K562 (cell line): Measurements from ENCODE around the gene NEDD4. TPM values are rescaled to one million over a fixed set of nuclear protein-coding genes. Genes with fewer than 3 reads are reported as not detected.

Experiments used
- ARID2 ChIP-seq: fragments of 450-650 bp; IDR thresholded peaks from 2 replicates; pipeline ENCODE4 v1.6.1; 2017; ENCODE audit warnings: antibody characterized with exemption, mild to moderate bottlenecking
- CBFA2T3 ChIP-seq: fragments of 450-650 bp; IDR thresholded peaks from 2 replicates; pipeline ENCODE4 v1.6.1; 2017
- EHMT2 ChIP-seq: fragments of 450-650 bp; IDR thresholded peaks from 2 replicates; pipeline ENCODE4 v1.6.1; 2018; ENCODE audit warnings: antibody characterized with exemption
- KLF6 ChIP-seq: fragments of 250-450 bp; sonication (Bioruptor Pico); IDR thresholded peaks from 2 replicates; pipeline ENCODE4 v1.4.0; 2020; ENCODE audit warnings: mild to moderate bottlenecking, moderate library complexity, borderline replicate concordance
- MTA2 ChIP-seq: fragments of 450-650 bp; IDR thresholded peaks from 2 replicates; pipeline ENCODE4 v1.6.1; 2016; ENCODE audit warnings: low read depth
- SRSF9 ChIP-seq: fragments of 200-400 bp; formaldehyde crosslinking; IDR thresholded peaks from 2 replicates; pipeline ENCODE4 v1.6.1; 2017; ENCODE audit warnings: low read depth, low read length, borderline replicate concordance
- ZFP1 ChIP-seq: fragments of 450-650 bp; formaldehyde crosslinking; IDR thresholded peaks from 2 replicates; pipeline ENCODE4 v1.4.0; 2020; ENCODE audit warnings: mild to moderate bottlenecking, mixed read lengths
- ZNF668 ChIP-seq: fragments of 250-450 bp; sonication (Bioruptor Pico); IDR thresholded peaks from 2 replicates; pipeline ENCODE4 v1.8.0; 2022; ENCODE audit warnings: mild to moderate bottlenecking, inconsistent platforms
- ZNF696 ChIP-seq: fragments of 250-450 bp; sonication (Bioruptor Pico); conservative IDR thresholded peaks from 2 replicates; pipeline ENCODE4 v1.4.0; 2020; ENCODE audit warnings: mild to moderate bottlenecking, moderate library complexity
- ZZZ3 ChIP-seq: fragments of 450-650 bp; IDR thresholded peaks from 2 replicates; pipeline ENCODE4 v1.6.1; 2016; ENCODE audit warnings: antibody characterized with exemption, mild to moderate bottlenecking, moderate library complexity
- polyA plus RNA-seq, 8 experiments: library from polyadenylated mRNA; depleted of rRNA in 4 of 8; stranded (reverse) in 5 of 8; unstranded in 3 of 8; fragments of >200 nt; fragmentation: Nextera tagmentation in 2 of 8; fragmentation: Illumina TruSeq in 1 of 8; extraction: Ambion mirVana in 2 of 8; extraction: Trizol in 1 of 8; gene quantifications; 2 replicates each; pipeline versions ENCODE4 v1.2.1 to v1.2.3, GENCODE V29; 2011 to 2014; ENCODE audit warnings: inconsistent platforms in 1 of 8, missing spikeins in 1 of 8
- total RNA-seq, 7 experiments: library from RNA; depleted of rRNA in 6 of 7; stranded (reverse); fragments of >200 nt in 6 of 7; fragmentation: Illumina TruSeq in 2 of 7; extraction: Trizol in 2 of 7; gene quantifications; 2 replicates each; pipeline versions ENCODE4 v1.2.1 to v1.2.3, GENCODE V29; 2011 to 2021; ENCODE audit warnings: low replicate concordance in 1 of 7
- TF ChIP-seq, protein P1 (sequence below): fragments of 450-650 bp; IDR thresholded peaks from 2 replicates; pipeline ENCODE4 v1.6.1; 2016; ENCODE audit warnings: low read depth
- TF ChIP-seq, protein P2 (sequence below): fragments of 250-450 bp; sonication (Bioruptor Pico); IDR thresholded peaks from 2 replicates; pipeline ENCODE4 v1.9.0; 2021; ENCODE audit warnings: mild to moderate bottlenecking, inconsistent platforms
- TF ChIP-seq, protein P3 (sequence below): fragments of 250-450 bp; sonication (Bioruptor Pico); IDR thresholded peaks from 2 replicates; pipeline ENCODE4 v1.4.0; 2020; ENCODE audit warnings: mild to moderate bottlenecking, moderate library complexity

The NEDD4 gene
- total and polyA plus RNA-seq, 9 of the 15 experiments (the other 6 are each of a cell fraction or from before 2014, with no cell fraction given), result 7.2 to 23.7 (median 17.3) TPM

DNA sequence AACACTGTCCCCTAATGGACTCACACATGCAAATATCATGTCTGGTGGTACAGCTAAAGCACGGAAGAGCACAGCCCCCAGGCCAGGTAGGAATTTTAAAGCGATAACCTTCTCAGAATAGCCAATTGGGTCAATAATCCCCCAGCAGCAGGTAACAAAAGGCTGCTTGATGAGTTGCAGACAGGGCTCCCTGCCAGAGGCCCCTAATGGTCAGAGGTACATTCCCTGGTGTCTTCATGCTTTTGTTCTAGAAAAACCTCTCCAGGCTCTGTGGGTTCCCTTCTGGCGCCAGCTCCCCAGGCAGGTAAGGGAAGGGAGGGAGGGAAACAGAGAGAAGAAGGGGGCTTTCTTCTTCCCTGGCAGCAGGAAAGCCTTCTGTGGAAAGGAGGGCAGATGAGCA lies 207.1 kb downstream of the NEDD4 start (continued):
- TF ChIP-seq, protein P1, sequence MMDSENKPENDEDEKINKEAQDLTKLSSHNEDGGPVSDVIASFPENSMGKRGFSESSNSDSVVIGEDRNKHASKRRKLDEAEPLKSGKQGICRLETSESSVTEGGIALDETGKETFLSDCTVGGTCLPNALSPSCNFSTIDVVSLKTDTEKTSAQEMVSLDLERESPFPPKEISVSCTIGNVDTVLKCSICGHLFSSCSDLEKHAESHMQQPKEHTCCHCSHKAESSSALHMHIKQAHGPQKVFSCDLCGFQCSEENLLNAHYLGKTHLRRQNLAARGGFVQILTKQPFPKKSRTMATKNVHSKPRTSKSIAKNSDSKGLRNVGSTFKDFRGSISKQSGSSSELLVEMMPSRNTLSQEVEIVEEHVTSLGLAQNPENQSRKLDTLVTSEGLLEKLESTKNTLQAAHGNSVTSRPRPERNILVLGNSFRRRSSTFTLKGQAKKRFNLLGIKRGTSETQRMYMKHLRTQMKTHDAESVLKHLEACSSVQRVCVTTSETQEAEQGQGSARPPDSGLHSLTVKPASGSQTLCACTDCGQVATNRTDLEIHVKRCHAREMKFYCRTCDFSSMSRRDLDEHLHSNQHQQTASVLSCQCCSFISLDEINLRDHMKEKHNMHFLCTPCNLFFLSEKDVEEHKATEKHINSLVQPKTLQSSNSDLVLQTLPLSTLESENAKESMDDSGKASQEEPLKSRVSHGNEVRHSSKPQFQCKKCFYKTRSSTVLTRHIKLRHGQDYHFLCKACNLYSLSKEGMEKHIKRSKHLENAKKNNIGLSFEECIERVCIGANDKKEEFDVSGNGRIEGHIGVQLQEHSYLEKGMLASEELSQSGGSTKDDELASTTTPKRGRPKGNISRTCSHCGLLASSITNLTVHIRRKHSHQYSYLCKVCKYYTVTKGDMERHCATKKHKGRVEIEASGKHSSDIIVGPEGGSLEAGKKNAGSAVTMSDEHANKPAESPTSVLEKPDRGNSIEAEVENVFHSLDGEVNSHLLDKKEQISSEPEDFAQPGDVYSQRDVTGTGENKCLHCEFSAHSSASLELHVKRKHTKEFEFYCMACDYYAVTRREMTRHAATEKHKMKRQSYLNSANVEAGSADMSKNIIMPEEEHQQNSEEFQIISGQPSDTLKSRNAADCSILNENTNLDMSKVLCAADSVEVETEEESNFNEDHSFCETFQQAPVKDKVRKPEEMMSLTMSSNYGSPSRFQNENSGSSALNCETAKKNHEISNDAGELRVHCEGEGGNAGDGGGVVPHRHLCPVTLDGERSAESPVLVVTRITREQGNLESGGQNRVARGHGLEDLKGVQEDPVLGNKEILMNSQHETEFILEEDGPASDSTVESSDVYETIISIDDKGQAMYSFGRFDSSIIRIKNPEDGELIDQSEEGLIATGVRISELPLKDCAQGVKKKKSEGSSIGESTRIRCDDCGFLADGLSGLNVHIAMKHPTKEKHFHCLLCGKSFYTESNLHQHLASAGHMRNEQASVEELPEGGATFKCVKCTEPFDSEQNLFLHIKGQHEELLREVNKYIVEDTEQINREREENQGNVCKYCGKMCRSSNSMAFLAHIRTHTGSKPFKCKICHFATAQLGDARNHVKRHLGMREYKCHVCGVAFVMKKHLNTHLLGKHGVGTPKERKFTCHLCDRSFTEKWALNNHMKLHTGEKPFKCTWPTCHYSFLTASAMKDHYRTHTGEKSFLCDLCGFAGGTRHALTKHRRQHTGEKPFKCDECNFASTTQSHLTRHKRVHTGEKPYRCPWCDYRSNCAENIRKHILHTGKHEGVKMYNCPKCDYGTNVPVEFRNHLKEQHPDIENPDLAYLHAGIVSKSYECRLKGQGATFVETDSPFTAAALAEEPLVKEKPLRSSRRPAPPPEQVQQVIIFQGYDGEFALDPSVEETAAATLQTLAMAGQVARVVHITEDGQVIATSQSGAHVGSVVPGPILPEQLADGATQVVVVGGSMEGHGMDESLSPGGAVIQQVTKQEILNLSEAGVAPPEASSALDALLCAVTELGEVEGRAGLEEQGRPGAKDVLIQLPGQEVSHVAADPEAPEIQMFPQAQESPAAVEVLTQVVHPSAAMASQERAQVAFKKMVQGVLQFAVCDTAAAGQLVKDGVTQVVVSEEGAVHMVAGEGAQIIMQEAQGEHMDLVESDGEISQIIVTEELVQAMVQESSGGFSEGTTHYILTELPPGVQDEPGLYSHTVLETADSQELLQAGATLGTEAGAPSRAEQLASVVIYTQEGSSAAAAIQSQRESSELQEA, result no peak
- no peak for TF ChIP-seq EHMT2
- TF ChIP-seq, protein P2, sequence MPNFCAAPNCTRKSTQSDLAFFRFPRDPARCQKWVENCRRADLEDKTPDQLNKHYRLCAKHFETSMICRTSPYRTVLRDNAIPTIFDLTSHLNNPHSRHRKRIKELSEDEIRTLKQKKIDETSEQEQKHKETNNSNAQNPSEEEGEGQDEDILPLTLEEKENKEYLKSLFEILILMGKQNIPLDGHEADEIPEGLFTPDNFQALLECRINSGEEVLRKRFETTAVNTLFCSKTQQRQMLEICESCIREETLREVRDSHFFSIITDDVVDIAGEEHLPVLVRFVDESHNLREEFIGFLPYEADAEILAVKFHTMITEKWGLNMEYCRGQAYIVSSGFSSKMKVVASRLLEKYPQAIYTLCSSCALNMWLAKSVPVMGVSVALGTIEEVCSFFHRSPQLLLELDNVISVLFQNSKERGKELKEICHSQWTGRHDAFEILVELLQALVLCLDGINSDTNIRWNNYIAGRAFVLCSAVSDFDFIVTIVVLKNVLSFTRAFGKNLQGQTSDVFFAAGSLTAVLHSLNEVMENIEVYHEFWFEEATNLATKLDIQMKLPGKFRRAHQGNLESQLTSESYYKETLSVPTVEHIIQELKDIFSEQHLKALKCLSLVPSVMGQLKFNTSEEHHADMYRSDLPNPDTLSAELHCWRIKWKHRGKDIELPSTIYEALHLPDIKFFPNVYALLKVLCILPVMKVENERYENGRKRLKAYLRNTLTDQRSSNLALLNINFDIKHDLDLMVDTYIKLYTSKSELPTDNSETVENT (CRISPR knock-in tag), result no peak
- TF ChIP-seq ZNF668 (CRISPR knock-in tag), result no peak
- no peak for TF ChIP-seq ZFP1 (CRISPR knock-in tag)
- no peak for TF ChIP-seq SRSF9
- TF ChIP-seq ZZZ3, result no peak
- TF ChIP-seq MTA2, result no peak
- TF ChIP-seq, protein P3, sequence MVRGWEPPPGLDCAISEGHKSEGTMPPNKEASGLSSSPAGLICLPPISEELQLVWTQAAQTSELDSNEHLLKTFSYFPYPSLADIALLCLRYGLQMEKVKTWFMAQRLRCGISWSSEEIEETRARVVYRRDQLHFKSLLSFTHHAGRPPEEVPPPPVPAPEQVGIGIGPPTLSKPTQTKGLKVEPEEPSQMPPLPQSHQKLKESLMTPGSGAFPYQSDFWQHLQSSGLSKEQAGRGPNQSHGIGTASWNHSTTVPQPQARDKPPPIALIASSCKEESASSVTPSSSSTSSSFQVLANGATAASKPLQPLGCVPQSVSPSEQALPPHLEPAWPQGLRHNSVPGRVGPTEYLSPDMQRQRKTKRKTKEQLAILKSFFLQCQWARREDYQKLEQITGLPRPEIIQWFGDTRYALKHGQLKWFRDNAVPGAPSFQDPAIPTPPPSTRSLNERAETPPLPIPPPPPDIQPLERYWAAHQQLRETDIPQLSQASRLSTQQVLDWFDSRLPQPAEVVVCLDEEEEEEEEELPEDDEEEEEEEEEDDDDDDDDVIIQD (CRISPR knock-in tag), result no peak
- no peak for TF ChIP-seq CBFA2T3
- TF ChIP-seq KLF6 (CRISPR knock-in tag), result no peak
- no peak for TF ChIP-seq ZNF696 (CRISPR knock-in tag)
- no peak for TF ChIP-seq ARID2
